Sigmoid colon (tissue), 4 donors: Measurements from ENCODE around the gene LCE2C.

Source experiments
- CTCF ChIP-seq, 4 experiments: fragments of 450-650 bp in 3 of 4; fragments of 200-600 bp in 1 of 4; IDR thresholded peaks; one replicate each; pipeline ENCODE4 v1.5.1; 2016 to 2019; ENCODE audit warnings: antibody characterized with exemption in 4 of 4, mild to moderate bottlenecking in 3 of 4, moderate library complexity in 2 of 4
- EP300 ChIP-seq, 4 donors: sonication (generic); formaldehyde crosslinking; IDR thresholded peaks; one replicate each; pipeline ENCODE4 v1.6.1; 2017; ENCODE audit warnings: antibody characterized with exemption in 4 of 4
- POLR2A ChIP-seq, 2 donors: fragments of 450-650 bp; IDR thresholded peaks; one replicate each; pipeline ENCODE4 v1.6.1; 2016; ENCODE audit warnings: antibody characterized with exemption in 2 of 2, mild to moderate bottlenecking in 2 of 2, moderate library complexity in 2 of 2
- POLR2AphosphoS5 ChIP-seq, 4 donors: sonication (generic); formaldehyde crosslinking; IDR thresholded peaks; one replicate each; pipeline ENCODE4 v1.6.1; 2017; ENCODE audit warnings: antibody characterized with exemption in 4 of 4

DNA sequence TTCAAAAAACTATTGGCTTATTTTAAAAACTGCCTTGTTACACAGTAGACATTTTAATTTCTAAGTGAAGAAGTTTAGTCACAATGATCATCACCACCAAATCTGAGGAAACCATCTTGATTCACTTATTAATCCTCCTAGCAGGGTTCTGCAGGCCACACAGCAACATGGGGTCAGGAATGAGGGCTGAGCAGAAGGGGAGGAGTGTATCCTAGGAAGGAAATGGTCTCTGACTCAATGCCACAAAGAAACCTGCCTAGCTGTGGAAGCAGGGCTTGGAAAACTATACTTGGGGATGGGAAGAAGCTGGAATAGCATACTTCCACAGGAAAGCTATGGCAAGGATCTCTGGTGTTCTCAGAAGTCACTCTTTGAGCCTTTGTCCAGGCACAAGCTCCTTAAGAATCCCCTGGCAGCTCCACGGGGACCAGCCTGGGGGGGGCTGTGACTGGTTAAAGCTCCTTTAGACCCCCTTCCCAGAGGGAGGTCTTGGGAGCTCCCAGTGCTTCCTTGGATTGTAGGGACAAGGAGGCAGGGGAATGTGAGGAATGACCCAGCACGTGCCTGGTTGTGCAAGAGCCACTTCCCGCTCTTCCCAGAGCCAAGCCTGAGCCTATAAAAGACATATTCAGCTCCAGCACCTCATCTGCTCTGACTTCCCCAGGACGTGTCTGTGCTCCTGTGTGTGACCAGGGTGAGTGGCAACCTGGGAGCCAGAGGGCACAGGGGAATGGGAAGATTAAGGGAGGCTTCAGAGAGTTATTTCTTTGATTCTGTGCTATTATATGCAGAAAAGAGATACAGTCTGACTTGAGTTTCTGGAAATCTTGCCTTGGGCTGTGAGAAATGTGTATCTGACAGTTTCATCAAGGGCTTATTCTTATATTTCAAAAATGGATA, 22.9 kb downstream of the LCE2C start, which contains the start of gene LCE2A:
- no peak for TF ChIP-seq CTCF (IDR thresholded peaks at IDR 0.05)
- no peak for TF ChIP-seq POLR2A (IDR thresholded peaks at IDR 0.05)
- TF ChIP-seq POLR2AphosphoS5 (IDR thresholded peaks at IDR 0.05) = no peak
- no peak for TF ChIP-seq EP300 (IDR thresholded peaks at IDR 0.05)
